Posterior cingulate gyrus (tissue), 11 donors: ENCODE data around the gene GYG2.
"Not testable (repeated sequence)": the region's sequence is repeated elsewhere in the genome, so short reads cannot be mapped to it uniquely, and the experiment has no call there.

ENCODE experiments used
- DNase-seq, 10 donors: peaks; one replicate each; pipeline versions ENCODE4 v3.0.0 to v3.0.0-alpha.2; 2020 to 2021; ENCODE audit warnings: mixed read lengths in 3 of 10
- intact Hi-C: fragments of 100-400 bp; cut with DNase I; formaldehyde crosslinking; loops from one replicate; pipeline ENCODE4 v1.15.1; 2023

Gene GYG2

DNA sequence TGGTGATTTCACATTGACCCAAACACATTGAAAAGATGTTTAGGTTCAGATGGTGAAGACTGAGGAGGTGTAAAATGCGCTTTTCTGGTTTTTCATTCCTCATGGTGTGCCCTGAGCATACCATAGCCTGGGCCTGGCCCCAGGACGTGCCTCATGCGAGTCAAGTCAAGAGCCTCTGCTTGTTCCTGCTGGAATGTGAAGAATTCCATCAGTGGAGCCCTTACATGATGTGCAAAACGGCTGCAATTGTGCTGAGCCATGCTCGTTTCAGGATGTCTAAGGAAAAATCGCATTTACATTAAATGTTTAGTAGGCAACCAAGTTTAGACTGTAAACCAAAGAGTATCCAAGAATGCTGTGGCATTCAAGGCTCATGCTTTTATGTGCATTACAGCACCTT, 34.9 kb downstream of the GYG2 start:
- intact Hi-C loops: no loop called here
- DNase-seq: no peak

DNA sequence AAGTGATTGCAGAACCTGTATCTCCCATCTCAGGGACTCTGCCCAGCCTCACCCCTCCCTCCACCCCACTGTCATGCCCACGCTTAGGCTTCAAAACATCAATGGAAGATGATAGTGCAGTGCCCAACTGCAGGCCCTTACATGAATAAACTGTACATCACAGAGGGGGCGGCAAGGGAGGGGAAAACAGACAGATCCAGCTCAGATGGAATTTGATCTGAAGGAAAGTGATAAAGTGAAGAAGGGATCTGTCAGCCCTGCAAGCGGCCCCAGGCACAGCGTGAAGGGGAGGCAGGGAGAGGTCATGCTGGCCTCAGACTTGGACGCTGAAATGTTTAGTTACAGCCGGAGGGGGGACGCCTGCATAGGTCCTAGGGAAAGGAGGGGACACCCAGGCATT, 38.5 kb downstream of the GYG2 start:
- DNase-seq: no peak
- intact Hi-C loops: no loop called here

DNA sequence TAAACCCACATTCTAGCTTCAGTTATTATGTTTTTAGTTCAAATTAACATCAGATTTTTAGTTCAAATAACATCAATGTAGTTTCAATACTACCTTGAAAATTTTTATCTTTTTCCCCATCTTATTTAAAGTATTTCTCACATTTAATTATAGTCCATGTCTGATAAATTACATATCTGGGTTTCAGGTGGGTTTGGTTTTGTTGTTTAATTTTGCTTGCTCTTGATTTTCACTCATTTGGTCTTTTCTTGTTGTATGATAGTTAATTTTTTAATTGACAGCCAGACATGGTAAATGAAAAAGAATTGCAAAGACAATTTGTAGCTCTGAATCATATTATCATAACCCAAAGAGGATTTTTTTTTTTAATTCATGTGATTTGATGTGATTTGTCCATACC, 41.9 kb downstream of the GYG2 start:
- intact Hi-C loops: no loop called here
- no peak for DNase-seq

DNA sequence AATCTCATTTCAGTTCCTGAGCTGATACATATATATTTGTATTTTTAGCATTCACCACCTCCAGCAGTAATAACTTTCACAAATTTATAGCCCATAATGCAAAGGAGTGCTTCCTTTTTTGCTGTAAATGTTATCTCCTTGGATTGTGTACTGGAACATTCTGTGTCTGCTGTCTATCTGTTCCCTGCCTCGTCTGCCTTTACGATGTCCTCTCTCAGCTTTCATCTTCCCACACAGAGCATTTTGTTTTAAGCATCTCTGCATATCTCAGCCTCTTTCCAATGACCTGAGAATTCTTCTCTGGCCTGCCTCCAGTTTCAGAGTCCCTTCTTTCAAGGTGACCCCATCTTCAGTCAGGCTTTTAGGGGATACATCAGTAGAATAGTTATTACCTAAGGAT, 43.1 kb downstream of the GYG2 start:
- DNase-seq: no peak
- intact Hi-C loops: no loop called here

DNA sequence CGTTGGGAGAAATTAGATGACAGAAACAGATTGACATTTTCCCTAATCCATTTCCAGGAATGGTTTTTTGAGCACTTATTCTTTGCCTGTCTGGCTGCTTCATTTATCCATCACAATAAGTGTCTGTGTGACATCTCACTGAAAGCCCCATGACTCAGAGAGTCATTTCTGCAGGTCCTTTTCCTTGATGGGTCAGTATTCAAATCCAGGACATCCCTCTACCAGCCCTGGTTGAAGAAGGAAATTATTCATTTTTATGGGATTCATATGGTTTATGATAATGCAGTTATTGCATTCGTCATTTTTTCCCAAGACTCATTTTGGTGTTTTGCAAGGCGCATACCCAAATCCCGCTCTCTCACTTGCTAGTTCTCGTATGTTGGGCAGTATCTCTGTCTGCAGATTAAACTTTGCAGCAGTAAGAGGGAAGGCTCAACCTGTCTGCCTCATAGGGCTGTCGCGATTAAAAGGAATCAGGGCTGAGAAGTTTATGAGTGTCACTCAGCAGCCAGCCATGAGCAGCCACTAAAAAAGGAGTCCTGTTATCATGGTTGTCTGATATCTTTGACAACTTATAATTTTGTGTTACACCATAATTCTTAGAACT, 44.0 kb downstream of the GYG2 start:
- intact Hi-C loops: no loop called here
- DNase-seq: no peak

DNA sequence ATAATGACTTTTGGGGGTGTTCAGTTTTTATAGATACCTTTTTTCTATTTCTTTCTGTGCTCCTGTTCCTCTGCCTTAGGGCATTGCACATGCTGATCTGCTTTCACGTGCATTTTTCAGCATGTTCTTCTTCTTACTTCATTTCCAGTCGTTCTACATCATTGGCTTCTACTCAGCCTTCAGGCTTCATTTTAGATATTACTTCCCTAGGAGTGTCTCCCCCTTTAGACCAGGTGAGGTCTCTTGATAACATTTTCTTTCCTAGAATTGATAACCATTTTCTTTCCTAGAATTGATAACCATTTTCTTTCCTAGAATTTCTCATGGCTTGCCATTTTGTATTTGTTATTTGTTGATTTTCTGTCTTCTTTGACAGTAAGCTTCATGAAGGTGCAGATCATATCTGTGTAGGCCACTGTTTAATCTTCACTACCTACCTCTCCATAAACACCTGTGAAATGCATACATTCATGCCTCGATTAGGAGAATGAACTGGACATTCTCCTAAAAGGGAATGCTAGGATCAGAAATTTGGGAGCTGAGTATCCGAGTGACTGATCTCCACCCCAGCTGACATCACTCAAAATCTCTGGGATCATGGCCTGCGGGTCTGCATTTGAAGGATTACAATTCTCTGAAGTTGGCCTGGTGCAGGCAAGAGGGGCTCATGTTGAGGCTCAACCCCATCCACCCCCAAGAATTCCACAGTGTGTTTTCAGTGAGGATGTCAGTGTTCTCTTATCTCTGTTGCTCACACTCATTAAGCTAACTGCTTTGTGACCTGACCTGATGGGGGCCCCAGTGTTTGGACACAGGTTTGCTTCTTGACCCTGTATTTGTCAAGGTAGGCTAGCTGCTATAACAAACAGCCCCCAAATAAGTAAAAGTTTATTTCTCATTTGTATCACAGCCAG, 45.7 kb downstream of the GYG2 start:
- intact Hi-C loops: no loop called here
- no peak for DNase-seq

DNA sequence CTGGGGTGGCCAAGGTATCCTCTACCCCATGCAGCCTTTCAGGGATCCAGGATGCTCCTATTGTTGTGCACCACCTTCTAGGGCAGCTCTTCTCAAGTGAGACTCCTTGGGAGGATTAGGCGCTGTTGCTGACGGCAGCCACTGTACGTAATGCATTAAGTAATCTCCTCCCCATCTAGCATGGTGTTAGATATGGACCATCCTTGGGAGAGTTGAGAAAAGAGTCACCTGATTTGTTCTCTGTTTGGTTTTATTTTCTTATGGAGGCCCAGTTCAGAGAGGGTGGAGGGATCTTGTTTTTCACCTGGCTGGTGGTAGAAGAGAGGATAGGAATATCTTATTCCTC, 46.4 kb downstream of the GYG2 start:
- intact Hi-C loops: no loop called here
- DNase-seq: no peak

DNA sequence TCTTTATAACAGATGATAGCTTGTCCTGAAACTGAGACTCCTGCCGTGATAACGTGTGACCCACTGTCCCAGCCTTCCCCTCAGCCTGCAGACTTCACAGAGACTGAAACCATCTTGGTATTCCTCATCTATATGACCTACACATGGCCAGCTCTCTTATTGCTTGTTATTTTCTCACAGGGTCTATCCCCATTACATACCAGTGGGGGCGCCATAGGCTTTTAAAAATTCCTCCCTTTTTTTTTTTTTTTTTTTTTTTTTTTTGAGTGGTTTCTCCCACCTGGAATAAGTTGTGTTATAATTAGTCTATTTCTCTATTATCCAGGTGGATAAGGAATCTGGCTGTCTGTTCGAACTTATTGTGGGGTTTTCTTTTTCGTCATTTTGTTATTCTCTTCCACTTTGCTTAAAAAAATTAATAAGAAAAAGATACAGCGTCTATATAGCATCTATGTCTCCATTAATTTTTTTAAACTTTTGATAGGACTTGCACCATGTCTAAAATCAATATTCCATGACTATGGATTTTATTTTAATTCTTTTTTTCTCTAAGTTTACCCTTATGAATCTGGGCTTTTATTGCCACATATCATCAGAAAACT, 47.2 kb downstream of the GYG2 start:
- DNase-seq: no peak
- intact Hi-C loops: no loop called here

DNA sequence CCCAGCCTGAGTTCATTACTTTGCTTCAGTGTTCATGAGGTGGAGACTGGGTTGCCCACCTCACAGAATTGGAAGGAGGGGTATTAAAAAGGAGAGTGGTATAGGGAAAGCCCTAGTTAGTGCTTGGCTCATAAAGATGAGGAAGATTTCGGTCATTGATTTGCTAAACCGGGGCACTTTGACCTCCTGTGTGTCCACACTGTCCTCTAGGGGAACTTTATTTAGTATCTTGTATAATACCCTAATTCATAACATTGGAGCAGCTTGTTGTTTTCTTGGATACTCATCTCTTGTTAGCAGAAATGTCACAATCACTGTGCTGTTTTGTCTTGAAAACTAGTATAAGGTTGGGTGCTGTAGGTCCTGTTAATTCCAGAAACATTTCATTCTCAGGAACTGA, 49.8 kb downstream of the GYG2 start:
- DNase-seq: no peak
- intact Hi-C loops: no loop called here

DNA sequence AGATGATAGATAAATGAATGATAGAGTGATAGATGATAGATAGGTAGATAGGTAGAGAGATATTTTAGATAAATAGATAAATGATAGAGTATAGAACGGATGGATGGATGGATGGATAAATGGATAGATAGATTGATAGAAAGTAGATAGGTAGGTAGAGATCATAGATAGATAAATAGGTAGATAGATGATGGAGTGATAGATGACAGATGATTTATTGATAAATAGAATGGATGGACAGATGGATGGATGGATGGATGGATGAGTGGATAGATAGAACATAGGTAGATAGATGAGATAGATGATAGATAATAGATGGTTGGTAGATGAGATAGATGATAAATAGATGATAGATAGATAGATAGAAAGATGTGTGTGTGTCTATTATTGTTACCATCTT, 50.9 kb downstream of the GYG2 start:
- DNase-seq: no peak
- intact Hi-C loops: no loop called here

DNA sequence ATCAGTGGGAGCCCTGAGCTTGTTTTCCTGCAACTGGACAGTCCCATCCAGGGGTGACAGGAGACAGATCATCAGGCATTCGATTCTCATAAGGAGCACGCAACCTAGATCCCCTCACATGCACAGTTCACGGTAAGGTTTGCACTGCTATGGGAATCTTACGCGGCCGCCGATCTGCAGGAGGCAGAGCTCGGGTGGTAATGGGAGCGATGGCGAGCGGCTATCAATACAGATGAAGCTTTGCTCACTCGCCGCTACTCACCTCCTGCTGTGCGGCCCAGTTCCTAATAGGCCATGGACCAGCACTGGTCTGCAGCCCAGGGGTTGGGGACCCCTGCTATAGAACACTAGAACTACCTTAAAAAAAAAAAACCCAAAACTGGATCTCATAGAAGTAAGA, 55.0 kb downstream of the GYG2 start:
- no peak for DNase-seq
- intact Hi-C loops: no loop called here

DNA sequence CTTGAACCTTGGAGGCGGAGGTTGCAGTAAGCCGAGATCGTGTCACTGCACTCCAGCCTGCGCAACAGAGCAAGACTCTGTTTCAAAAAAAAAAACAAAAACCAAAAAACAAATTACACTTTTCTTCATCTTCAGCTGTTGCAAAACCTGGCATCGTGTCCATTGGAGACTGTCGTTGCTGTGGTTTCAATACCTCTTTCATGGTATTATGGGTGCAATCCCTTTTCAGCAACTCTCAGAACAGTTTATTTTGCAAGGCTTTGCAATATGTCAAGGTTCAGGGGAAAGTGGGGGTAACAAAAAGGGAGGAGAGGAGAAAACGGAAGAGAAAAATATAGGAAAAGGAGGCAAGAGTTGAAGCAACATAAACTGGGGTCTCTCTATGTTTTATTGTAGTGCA, 59.6 kb downstream of the GYG2 start:
- intact Hi-C loops: no loop called here
- no peak for DNase-seq

DNA sequence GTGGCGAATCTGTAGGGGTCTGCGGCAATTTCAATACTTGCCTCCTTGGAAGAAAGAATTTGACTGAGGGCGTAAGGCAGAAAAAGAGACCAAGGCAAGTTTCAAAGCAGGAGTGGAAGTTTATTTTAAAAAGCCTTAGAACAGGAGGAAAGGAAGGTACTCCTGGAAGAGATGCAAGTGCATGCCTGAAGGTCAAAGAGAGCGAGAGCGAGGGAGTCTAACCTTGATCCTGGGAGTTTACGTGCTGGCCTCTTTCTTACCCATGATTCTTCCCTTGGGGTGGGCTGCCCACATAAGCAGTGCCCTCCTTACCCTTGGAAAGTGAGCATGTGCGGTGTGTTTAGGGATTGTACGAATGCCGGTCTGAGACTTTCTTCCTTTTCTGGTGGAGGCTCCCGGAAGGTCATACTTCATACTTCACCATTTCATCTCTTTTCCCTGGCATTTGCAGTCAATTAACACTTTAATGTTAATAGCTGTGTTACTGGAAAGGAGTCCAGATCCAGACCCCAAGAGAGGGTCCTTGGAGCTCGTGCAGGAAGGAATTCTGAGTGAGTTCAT, 60.4 kb downstream of the GYG2 start:
- intact Hi-C loops: no loop called here
- no peak for DNase-seq

DNA sequence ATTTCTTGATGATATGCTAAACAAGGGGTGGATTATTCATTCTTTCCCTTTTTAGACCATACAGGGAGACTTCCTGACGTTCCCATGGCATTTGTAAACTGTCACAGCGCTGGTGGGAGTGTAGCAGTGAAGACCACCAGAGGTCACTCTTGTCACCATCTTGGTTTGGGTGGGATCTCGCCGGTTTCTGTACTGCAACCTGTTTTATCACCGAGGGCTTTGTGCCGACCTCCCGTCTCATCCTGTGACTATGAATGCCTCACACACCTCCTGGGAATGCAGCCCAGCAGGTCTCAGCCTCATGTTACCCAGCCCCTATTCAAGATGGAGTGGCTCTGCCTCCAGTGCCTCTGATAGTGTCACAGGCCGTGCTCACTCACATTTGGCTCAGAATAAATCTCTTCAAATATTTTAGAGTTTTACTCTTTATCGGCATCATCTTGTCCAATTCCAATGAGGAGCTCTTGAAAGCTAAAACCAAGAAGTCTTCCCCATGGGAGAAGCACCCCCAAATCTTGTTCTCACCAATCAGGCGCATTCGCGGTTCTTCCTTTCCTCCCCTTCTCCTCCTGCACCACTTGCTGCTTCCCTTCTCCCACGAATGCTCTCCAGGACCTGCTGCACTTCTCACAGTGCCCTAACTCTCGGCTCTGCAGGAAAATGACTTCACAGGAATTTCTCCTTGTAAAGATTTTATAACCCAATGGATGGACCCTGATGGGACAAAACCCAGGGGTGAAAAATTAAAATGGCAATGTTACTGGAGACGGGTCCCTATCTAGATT, 61.2 kb downstream of the GYG2 start:
- intact Hi-C loops, DNase-seq: not testable (repeated sequence)

DNA sequence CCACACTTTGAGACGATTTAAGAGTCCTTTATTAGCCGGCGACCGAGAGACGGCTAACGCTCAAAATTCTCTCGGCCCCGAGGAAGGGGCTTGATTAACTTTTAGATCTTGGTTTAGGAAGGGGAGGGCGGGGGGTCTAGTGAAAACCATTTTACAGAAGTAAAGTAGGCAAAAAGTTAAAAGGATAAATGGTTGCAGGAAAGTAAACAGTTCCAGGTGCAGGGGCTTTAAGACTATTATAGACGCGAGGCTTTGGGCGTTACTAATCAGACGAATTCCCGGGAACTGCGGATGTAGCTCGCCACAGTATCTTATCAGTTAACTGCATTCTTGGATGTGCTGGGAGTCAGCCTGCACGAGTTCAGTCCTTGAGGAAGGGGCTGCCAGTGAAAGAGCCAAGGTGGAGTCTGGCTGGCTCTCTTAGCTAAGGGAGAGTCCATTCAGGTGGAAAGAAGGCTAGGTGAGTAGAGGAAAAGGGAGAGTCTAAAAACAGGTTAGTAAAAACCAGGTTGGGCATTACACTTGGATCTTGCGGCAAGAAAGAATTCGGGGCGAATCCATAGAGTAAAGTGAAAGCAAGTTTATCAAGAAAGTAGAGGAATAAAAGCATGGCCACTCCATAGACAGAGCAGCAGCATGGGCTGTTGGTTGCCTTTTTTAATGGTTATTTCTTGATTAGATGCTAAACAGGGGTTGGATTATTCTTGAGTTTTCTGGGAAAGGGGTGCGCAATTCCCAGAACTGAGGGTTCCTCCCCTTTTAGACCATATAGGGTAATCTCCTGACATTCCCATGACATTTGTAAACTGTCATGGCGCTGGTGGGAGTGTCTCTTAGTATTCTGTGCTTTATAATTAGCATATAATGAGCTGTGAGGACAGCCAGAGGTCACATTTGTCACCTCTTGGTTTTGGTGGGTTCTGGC, 62.1 kb downstream of the GYG2 start:
- intact Hi-C loops, DNase-seq: not testable (repeated sequence)

DNA sequence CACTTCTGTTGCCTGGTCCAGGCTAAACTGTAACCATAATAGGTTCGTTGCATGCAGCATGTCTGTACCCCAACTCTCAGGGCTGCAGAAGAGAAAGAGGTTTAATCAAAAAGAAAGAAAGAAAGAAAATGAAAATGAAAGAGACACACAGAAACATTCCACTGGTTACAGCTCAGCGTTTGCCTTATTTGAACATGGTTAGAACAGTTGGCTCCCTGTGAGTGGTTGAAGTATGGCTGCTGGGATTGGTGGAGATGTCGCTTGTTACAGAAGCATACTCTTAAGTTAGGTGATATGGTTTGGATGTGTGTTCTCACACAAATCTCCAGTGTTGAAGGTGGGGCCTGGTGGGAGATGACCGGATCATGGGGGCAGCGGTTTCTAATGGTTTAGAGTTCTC, 64.1 kb downstream of the GYG2 start:
- intact Hi-C loops: no loop called here
- no peak for DNase-seq

DNA sequence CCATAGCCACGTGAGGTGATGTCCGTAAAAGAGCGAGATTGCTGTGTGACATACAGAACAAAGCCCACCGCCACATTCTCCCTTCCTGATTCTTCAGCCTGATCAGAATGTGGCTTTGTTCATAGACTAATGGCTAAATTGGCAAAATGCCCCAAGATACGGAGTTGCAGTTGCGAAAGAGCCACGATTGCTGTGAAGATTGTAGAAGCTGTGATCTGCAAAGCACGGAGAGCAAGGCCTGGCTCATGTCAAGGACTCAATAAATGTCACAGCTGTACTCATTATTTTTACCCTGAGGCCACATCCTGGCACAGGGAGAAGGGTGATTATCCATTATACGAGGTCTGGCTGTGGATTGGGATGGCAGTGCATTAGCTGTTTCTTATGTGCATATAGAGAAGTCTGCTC, 66.2 kb downstream of the GYG2 start:
- intact Hi-C loops: no loop called here
- no peak for DNase-seq

DNA sequence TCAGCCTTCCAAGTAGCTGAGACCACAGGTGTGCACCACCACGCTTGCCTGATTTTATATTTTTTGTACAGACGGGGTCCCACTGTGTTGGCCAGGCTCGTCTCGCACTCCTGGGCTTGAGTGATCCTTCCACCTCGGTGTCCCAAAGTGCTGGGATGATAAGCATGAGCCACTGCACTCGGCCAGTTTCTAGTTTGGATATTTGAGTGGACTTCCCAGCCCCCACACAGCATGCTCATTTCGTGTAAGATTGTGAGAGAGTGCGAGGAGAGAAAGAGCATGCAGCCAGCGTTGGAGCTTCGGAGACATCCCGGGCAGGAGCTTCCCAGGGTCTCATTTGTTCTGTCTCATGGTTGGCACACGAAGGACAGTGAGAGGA, 68.6 kb downstream of the GYG2 start:
- no peak for DNase-seq
- intact Hi-C loops: no loop called here

DNA sequence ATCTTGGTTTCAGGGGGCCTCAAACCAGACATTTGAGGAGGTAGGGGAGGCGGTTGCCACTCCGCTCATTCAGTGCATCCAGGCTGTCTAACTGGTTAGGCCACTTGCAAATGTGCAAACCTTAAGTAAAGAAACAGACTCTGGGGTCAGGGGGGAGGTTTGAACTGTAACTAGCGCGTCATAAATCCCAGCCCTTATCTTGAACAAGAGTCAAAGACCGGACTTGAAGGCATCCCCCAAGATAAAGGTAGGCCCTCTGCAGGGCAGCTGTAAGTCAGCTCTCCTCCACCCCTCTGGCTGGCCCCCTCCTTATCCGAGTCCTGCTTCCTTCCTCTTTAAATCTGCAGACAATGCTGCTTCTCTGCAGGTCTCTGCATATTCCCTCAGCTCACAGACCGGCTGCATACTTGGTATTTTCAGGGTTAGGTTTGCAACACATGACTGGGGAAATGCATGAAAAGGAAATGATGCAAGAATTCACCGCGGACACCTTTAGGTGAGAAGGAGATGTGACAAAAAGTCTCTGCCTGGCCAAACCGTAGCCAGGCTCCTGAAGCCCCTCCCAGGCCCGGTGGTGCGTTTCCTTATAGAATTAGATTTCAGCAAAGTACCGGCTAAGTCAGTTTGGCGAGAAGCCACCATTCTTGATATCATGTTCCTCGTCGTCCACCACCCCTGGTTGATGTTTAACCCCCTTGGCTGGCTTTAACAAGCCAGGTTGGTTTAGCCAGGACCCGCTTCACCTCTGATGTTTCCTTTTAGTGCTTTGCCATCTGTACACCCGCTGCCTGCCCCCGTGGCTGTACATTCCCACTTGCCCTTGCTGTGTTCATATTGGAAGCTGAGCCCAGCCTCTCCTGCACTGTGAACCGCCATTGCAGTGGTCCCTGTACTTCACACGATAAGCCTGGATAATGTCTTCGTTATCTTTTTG, 69.2 kb downstream of the GYG2 start:
- intact Hi-C loops, DNase-seq: not testable (repeated sequence)
